GM21528 (cell line): ENCODE data around the gene PPFIA2.

Source experiments
- ATAC-seq: cut with Tn5 transposase; IDR thresholded peaks from one replicate; pipeline ENCODE4 v1.9.1; 2021; ENCODE audit warnings: mild to moderate bottlenecking, moderate library complexity; ENCODE audit not compliant: unreplicated experiment, low FRiP score

PPFIA2 gene

DNA sequence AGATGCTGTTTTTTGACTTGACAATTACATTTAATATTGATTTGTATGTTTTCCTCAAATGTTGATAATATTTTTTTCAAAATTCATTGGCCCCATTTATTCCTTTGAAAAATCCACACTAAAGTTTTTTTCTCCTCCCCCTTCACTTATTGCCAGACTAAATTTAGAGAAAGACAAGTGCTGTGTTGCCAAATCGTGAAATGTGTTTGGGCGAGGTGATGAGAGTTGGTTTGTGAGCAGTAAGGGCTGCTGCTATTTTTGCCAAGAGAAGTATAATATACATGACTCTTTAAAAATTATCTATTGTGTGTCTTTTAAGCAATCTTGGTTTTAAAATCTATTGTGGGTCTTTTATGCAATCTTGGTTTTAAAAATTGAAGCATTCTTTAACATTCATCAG lies 188.9 kb downstream of the PPFIA2 start:
- ATAC-seq, result no peak

DNA sequence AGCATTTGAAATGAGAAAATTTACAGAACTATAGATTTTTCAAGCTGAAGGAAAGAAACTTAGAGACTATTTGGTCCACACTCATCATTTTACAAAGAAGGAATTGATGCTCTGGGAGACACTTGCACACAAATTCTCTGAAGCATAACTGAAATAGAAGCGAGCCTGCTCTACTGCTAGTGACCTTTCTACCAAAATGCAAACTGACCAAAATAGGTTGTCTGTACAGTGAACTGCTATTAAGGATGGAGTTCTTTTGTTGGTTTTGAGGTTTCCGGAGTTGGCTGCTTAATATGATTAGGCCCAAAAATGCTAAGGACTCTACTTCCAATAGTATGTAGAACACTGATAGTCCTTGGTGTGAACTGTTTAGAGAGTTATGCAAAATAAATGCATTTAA lies 194.9 kb downstream of the PPFIA2 start:
- ATAC-seq, result no peak

DNA sequence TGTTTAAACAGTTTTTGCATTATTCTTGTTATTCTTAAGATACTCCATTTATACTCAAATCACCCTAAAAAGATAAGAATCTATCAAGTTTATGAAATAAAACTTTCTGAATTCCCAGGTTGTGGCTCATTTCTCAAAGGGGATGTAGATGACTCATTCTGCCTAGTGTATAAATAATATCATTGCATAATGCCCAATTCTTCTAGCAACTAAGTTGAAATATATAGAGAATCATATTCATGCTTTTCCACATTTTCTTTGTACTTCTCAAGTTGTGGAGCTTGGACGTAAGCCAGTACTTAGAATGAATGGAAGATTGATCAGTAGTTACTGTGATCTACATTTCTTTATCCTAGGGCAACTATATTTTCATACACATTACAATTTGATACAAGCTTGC lies 201.1 kb downstream of the PPFIA2 start:
- ATAC-seq, result no peak

DNA sequence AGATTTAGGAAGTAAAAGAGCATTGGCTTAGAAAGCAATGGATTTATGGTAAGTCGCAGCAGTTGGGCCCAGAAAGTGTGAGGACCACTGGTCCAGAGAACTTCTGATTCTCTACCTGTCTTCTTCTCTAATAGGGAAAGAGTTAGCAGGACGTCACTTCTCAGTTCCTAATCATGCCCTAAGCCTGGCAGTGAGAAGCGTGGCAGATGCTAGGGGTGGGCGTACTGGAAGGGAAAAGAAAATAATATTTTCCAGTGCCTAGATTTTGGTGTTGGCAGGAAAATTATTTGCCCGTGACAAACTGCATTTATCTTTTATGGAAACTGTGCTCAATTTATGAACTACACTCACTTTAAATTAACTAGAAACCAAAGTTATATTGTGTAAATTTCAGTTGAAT lies 212.3 kb downstream of the PPFIA2 start:
- ATAC-seq, result no peak

DNA sequence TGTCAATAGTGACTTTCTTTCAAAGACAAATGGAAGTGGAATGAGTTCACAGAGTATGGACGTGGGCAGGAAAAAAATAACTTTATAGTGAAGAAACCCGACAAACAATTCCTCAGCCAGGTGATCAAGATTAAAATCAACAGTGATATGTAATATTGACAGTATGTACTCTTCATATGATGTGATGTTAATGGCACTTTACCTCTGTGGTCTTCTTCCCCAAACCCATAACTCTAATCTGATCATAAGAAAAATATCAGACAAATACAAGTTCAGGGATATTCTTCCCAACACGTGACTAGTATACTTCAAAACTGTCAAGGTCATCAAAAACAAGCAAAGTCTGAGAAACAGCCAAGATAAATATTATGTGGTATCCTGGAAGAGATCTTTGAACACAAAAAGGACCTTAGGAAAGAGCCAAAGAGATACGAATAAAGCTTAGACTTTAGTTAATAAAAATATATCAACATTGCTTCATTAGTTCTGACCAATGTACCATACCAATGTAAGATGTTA lies 215.5 kb downstream of the PPFIA2 start:
- no peak for ATAC-seq

DNA sequence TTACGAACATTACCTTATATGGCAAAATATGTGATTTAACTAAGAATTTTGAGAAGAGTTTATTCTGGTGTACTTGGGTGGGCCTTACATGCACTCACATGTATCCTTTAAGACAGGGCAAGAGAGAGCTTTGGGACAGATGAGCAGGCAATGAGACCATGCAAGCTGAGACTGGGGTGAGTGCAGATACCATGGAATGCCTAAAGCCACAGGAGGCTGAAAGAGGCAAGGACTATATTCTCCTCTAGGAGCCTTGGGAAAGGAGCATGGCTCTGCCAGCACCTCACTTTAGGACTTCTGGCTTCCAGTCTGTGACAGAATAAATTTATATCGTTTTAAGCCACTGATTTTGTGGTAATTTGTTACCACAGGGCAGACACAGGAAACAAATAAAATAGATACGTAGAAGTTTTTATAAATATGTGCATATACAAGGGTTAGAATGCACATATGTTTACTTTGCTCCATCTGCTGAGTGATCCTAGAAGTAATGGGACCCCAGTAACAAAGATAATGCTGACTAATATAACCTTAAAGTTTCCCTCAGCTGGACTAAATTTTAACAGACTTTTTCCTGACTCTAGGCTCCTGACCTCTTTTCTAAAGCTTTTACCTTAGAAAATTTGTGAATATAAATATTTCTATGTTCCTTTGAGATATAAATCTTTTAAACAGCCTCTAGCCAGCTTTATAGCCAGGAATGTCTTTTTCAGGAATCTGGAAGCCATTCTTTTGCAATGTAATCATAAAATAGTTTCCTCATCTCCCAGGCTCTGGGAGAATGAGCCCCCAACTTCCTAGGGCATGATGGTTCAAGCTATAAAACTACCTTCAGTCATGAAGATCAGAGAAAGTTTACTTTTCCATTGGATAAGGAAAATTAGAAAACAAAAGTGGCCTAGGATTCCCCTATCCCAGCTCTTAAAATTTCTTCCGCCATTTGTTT lies 216.8 kb downstream of the PPFIA2 start:
- ATAC-seq, result no peak

DNA sequence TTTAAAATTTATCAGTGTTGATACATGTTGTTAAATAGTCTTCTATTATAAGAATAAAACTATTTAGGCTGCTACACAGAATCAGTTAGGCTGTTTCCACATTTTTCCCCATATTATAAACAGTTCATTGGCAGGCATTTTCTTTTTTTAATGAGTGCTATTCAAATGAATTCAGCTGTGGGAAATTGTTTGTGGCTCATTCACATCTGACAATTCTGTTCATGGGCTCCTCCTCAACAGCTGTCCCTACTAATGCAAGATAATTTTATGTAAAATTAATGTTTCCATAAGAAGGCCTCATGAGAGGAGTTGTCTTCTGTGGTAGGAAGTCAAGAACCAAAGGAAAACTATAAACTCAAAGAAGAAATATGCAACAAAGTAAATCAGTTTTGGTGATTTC lies 218.0 kb downstream of the PPFIA2 start:
- ATAC-seq, result no peak

DNA sequence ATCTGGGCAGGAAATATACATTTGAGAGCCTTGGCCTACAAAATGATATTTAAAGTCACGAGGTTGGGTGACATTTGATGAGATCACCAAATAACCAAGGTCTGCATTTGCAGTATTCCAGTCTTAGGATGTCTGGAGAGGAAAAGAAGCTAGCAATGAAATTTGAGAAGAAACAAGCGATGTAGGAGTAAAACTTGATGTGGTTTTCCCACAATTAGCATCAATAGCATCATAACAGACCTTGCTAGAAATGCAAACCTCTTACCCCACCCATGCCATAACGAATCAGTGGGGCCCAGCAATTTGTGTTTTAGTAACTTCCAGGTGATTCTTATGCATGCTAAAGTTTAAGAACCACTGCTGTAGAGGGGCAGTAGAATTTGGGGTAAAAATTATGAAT lies 219.9 kb downstream of the PPFIA2 start:
- ATAC-seq, result no peak

DNA sequence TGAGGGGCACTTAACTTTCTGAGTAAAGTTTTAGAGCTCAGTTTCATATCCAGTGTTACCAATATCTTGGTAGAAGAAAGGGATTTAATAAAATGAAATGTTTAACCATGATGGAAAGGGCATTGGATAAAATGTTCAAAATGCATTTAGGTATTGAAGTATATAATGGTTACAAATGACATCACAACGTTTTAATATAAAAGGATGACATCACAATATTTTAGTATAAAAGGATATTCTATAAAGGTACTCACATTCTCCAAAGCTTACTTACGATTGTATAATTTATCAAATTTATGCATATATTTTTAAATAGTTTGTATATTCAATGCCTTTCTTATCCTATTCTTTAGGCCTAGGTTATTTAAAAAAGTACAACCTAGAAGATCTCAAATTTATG lies 226.1 kb downstream of the PPFIA2 start:
- ATAC-seq, result no peak

DNA sequence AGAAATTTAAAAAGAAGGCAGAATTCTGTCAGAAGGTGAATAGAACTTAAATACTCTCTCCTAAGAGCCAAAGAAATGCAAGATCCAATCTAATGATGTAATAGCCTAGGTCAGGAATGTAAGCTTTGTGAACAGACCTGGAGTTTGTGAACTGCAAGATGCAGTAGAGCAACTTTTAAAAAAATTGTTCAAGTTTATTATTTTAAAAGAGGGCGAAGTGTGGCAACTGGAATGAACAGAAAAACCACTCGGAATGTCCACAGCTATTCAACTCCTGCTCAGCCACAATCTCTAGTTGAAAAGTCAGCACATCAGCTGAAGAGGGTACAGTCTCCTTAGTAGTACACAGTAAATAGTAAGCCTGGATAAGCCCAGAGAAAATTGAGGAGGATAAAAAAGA lies 228.8 kb downstream of the PPFIA2 start:
- no peak for ATAC-seq

DNA sequence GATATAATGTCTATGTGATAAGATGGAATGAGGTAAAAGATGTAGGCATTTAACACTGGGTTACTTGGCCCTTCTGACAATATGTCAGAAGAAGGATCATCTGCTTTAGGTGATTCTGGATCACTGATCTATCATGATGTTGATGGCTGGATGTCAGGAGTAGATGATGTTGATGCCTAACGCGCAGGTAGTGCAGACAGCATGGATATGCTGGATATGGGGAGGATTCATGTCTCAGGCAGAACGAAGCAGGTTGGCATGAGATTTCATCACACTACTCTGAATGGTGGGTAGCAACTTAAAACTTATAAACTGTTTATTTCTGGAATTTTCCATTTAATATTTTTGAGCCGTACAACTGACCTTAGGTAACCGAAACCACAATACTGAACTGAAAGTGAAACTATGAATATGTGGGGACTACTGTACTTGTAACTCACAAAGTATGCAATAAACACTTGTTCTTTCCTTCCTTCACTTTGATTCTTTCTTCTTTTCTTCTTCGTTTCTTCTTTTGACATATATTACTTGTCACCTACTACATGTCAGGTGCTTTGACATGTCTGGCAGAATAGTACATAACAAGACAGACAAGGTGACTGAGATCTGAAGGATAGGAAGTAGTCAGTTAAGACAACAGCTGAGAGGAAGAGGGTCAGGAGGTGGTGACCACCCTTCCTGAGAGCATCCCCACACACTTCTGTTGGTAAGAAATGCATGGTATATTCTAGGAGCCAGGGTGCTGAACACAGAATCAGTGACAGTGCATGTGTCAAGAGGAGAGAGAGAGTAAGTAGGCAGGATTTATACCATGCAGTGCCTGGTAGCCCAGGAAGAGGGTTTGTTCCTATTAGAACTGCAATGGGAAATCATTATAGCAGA lies 238.8 kb downstream of the PPFIA2 start:
- ATAC-seq, result no peak

DNA sequence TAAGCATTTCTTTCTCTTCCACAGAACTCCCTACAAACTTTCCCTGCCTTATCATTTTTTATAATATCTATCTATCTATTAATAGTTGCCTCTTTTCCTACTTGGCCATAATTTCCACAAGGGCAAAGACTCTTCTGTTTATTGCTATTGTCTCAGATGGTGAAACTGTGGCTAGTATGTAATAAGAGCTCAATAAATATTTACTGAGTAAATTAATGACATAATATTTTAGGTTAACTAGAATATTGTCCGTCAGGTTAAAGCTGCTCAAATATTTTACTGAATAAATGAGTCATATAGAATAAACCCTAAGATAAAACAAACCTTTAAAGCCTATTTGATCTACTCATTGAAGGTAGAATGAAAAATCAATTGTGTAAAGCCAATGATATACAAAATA lies 240.5 kb downstream of the PPFIA2 start:
- no peak for ATAC-seq

DNA sequence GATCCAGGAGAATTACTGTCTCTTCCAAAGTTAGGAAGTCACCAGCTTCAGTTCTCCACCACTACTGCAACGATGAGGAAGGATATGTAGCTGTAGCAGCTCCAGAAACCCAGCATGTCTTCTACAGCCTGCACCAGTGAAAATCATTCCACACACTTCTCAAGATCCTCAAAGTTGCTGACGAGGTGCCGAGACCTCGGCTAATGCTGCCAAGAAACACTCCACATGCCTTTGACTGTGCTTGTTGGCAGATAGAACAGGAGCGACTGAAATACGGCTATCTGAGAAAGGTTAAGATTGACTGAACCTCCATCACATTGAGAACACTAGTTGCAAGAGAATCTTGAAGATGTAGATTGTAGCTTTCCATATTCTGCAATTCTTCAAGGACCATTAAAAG lies 241.9 kb downstream of the PPFIA2 start:
- no peak for ATAC-seq

DNA sequence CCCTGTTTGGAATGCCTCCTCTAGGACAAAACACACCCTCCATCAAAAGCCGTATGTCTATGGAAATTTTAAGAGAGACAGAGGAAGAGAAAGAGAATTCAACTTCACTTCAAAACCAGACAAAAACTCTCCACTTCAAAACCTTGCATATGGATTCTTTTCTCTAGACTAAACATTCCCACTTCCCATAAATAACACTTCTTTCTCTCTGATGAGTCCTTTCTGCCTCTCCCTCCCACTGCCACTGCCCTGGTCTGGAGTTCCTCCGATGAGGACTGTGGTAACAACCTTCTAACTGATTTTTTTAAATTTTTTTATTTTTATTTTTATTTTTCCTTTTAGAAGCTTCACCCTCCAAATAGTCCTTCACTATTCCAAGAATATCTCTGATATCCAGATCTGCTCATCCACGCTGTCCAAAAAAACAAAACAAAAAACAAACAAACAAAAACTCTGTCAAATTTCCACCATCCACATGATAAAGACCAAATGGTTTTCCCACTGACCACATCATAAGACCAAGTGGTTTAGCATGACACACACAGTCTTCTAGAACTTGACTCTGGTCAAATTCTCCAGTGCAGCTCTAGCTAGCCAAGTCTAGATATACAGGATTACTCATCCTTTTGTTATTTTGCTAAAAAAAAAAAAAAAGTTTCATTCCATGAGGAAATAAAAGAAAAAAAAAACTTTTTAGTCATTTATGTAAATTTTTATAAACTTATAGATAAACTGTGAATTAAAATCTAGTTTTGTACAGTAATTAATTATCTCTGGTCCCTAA lies 256.0 kb downstream of the PPFIA2 start:
- no peak for ATAC-seq

DNA sequence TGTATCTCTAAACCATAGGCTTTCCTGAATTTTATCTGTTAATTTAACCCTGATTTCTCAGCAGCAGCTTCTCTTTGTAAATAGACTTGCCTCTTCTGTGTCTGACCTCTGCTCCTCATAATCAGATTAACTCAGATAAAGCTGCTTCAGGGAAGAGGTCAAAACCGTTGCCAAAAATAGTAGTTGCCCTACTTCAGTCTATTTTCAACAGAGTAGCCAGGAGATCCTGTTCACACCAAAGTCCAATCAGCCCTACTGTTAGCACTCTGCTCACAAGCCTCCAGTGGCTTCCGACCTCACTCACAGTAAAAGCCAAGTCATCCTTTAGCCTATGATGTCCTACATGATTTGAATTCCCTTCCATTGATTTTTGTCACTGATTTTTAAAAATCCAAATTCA lies 258.4 kb downstream of the PPFIA2 start:
- no peak for ATAC-seq

DNA sequence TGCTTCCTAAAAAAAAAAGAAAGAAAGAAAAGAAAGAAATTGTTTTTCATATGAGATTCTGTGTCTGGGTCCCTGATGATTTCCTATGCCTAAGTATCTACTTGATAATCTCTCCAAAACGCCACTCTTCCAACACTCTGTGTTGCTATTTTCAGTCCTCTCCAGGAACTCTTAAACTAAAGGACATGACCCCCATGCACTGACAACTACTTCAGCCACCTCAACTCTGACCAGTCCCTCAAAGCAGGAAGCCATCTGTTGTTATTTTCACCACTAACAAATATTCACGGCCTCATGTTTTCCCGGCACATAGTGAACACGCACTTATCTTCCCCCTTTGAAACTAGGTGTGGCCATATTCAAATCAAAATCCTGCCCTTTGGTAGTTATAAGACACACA lies 259.3 kb downstream of the PPFIA2 start:
- ATAC-seq, result no peak

DNA sequence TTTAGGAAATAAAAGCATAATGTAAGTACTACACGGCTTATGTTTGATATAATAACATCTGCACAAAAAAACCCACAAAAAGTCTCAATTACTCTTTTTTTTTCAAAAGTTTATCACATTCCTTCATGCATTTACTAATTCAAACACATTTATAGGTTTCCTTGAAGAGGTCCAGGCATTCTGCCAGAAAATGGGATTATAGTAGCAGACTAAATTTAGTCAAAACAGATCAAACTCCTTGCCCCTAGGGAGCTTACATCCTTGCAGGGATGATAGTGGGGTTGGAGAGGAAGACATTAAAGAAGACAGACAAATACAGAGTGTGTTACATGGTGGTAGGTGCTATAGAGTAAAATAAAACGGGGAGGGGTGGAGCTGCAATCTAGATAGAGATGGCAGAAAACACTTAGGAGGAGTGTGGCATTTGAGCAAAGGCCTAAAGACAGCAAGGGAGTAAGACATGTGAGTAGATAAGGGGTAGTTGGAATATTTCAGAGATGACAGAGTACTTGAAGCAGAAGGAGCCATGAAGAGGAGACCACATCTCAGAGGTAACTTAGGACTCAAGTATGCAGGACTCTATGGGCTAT lies 266.9 kb downstream of the PPFIA2 start:
- ATAC-seq, result no peak

DNA sequence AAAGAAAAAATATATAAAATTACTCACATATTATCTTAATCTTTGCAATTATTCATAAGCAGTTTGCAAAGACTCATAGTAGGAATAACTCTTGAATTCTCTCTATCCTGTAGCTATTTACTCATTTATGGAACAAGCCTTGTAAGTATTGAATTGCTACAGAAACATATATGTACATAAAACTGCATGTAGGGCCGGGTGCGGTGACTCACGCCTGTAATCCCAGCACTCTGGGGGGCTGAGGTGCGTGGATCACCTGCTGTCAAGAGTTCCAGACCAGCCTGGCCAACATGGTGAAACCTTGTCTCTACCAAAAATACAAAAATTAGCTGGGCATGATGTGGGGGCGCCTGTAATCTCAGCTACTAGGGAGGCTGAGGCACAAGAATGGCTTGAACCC lies 286.2 kb downstream of the PPFIA2 start:
- ATAC-seq, result no peak

DNA sequence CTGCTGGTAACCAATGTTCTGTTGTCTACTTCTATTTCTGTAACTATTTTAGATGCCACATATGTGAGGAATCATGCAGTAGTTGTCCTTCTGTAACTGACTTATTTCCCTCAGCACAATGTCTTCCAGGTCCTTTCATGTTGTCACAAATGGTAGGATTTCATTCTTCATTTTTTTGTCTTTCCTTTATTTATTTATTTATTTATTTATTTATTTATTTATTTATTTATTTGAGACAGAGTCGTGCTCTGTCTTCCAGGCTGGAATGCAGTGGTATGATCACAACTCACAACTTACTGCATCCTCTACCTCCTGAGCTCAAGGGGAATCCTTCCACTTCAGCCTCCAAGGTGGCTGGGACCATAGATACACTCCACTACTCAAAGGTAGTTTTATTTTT lies 288.2 kb downstream of the PPFIA2 start:
- no peak for ATAC-seq

DNA sequence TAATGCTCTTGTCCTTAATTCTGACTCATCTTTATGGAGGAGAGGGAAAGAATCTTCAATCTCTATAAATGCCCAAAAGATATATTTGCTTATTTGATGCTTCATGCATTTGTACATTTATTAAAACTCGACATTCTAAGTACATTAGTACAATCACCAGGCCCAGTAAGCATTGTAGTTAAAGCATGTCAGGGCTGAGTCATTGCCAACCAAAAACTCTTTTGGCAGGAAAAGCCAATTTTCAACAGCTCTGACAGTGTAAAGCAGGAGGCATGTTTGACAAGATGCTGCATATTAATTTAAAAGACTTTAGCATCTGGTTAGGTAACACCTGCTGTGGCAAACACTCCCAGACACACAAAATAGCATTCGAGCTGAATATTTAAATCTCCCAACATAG lies 290.9 kb downstream of the PPFIA2 start:
- no peak for ATAC-seq
